ENCODE data around the gene PHYHD1. TPM values are rescaled to one million over a fixed set of nuclear protein-coding genes. Genes with fewer than 3 reads are reported as not detected.

The PHYHD1 gene
- total RNA-seq, 4 donors from 2014 or later, result 37.8 to 55.3 (median 45.8) TPM

DNA sequence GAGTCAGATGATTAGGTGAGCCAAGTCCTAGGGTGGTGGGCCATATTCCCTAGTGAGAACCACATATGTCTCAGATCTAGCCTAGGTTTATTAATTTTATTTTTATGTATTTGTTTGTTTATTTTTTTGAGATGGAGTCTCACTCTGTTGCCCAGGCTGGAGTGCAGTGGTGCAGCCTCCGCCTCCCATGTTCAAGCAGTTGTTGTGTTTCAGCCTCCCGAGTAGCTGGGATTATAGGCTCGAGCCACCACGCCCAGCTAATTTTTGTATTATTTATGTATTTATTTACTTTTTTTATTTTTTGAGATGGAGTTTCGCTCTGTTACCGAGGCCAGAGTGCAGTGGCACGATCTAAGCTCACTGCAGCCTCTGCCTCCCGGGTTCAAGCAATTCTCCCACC, 62.8 kb downstream of the PHYHD1 start:
- H3K27ac ChIP-seq, result no peak overlapping the region
- H3K36me3 ChIP-seq, result peaks cover 2 to 97% (median 35%) of the 10 kb centered on the region in 3 donors
- H3K27me3 ChIP-seq, result no peaks in the 10 kb centered on the region
- no peaks in the 10 kb centered on the region for H3K9me3 ChIP-seq
- WGBS, 2 donors, result 94 to 96% methylated on average over 8 of the region's 8 CpGs
- no peak for DNase-seq (ENCODE audit: low spot score in 2 of 2)
- peaks cover 0 to 5% (median 0%) of the 10 kb centered on the region in 4 donors for H3K4me1 ChIP-seq
- no peak overlapping the region for H3K4me3 ChIP-seq
- TF ChIP-seq EP300 (IDR thresholded peaks at IDR 0.05) (no peak), POLR2A (IDR thresholded peaks at IDR 0.05) (no peak)
- TF ChIP-seq, protein P1, sequence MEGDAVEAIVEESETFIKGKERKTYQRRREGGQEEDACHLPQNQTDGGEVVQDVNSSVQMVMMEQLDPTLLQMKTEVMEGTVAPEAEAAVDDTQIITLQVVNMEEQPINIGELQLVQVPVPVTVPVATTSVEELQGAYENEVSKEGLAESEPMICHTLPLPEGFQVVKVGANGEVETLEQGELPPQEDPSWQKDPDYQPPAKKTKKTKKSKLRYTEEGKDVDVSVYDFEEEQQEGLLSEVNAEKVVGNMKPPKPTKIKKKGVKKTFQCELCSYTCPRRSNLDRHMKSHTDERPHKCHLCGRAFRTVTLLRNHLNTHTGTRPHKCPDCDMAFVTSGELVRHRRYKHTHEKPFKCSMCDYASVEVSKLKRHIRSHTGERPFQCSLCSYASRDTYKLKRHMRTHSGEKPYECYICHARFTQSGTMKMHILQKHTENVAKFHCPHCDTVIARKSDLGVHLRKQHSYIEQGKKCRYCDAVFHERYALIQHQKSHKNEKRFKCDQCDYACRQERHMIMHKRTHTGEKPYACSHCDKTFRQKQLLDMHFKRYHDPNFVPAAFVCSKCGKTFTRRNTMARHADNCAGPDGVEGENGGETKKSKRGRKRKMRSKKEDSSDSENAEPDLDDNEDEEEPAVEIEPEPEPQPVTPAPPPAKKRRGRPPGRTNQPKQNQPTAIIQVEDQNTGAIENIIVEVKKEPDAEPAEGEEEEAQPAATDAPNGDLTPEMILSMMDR (IDR thresholded peaks at IDR 0.05), result no peak

DNA sequence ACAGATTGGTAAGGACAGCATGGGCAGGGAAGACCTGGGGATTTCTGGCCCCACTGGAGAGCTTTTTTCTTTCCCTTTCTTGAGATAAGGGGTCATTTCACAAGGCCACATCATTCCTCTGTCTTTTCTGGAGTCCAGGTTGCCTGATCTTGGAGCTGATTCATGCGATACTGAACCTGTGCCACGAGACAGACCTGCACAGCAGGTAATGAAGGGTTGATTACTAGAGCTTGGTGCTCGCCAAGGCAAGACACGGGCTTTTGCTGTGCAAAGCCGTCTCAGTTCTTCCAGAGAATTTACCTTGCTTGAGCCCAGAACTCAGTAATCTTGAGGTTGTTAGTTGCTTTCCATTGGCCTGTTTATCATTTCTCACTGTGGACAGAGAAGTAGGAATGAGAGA, 65.9 kb downstream of the PHYHD1 start:
- no peak for DNase-seq (ENCODE audit: low spot score in 2 of 2)
- Histone ChIP-seq H3K4me3 (no peak overlapping the region), H3K27me3 (no peaks in the 10 kb centered on the region), H3K27ac (peak overlapping the region in 2 of 4 donors; percentile 63 to 72), H3K36me3 (peaks cover 2 to 95% (median 23%) of the 10 kb centered on the region in 3 donors), H3K9me3 (no peaks in the 10 kb centered on the region), H3K4me1 (peaks cover 0 to 5% (median 0%) of the 10 kb centered on the region in 4 donors)
- 91 to 94% methylated on average over 5 of the region's 5 CpGs for WGBS, 2 donors
- no peak for TF ChIP-seq EP300 (IDR thresholded peaks at IDR 0.05)
- TF ChIP-seq, protein P1 (IDR thresholded peaks at IDR 0.05), result no peak
- TF ChIP-seq POLR2A (IDR thresholded peaks at IDR 0.05), result no peak

DNA sequence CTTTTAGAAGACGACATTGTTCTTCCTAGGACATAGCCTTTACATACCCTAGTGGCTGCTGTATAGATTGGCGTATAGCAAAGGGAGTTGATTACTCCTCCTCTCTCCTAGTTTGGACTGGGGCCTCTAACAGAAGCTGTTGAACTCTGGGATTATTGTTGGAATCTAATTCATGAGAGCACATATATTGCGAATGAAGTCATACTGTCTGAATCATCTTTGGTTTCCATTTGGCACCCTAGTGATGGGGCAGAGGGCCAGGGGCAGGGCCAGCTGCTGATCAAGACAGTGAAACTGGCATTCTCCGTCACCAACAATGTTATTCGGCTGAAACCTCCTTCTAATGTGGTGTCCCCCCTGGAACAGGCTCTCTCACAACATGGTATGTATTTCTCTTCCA, 67.0 kb downstream of the PHYHD1 start:
- no peaks in the 10 kb centered on the region for H3K27me3 ChIP-seq
- WGBS, 2 donors, result 47 to 58% methylated on average over 5 of the region's 5 CpGs
- peaks cover 2 to 94% (median 20%) of the 10 kb centered on the region in 3 donors for H3K36me3 ChIP-seq
- H3K9me3 ChIP-seq, result no peaks in the 10 kb centered on the region
- peak in 1 of 2 donors; percentile 51 for TF ChIP-seq EP300 (IDR thresholded peaks at IDR 0.05)
- TF ChIP-seq, protein P1 (IDR thresholded peaks at IDR 0.05), result no peak
- H3K4me1 ChIP-seq, result peaks cover 0 to 5% (median 0%) of the 10 kb centered on the region in 4 donors
- H3K27ac ChIP-seq, result peak overlapping the region in 3 of 4 donors; percentile 63 to 80 (median 72)
- peak overlapping the region in 1 of 4 donors; percentile 4 for H3K4me3 ChIP-seq
- DNase-seq (ENCODE audit: low spot score in 2 of 2), result no peak

Other genes with a start within 250 kb of the PHYHD1 start
- gene SET, start 231.8 kb upstream of the PHYHD1 start, total RNA-seq, result 100 to 1,000 TPM; 143 to 156 (median 145) TPM
- gene PKN3, start 218.5 kb upstream of the PHYHD1 start, total RNA-seq, result 10 to 100 TPM in 2 of 4 donors, 1 to 10 TPM in 2; 6.6 to 17.1 (median 8.9) TPM
- gene ZDHHC12, start 196.9 kb upstream of the PHYHD1 start, total RNA-seq, result 10 to 100 TPM; 13.2 to 34.1 (median 25.3) TPM
- 10 to 100 TPM; 45.8 to 68.6 (median 61.3) TPM for gene ZER1, start 149.1 kb upstream of the PHYHD1 start, total RNA-seq
- 10 to 100 TPM; 15.1 to 23.7 (median 17.9) TPM for gene TBC1D13, start 133.7 kb upstream of the PHYHD1 start, total RNA-seq
- gene ENDOG, start 102.5 kb upstream of the PHYHD1 start, total RNA-seq, result 10 to 100 TPM; 22.8 to 53.1 (median 48.8) TPM
- 10 to 100 TPM; 26.4 to 71.7 (median 39.0) TPM for gene SPOUT1, start 91.2 kb upstream of the PHYHD1 start, total RNA-seq
- 1 to 10 TPM; 7.4 to 9.0 (median 8.6) TPM for gene KYAT1, start 39.0 kb upstream of the PHYHD1 start, total RNA-seq
- 10 to 100 TPM; 65.1 to 94.7 (median 81.1) TPM for gene LRRC8A, start 38.8 kb upstream of the PHYHD1 start, total RNA-seq
- 10 to 100 TPM in 3 of 4 donors, 1 to 10 TPM in 1; 9.4 to 13.1 (median 12.3) TPM for gene DOLK, start 26.6 kb downstream of the PHYHD1 start, total RNA-seq
- 10 to 100 TPM; 22.9 to 76.5 (median 43.5) TPM for gene NUP188, start 26.7 kb downstream of the PHYHD1 start, total RNA-seq
- gene SH3GLB2, start 107.3 kb downstream of the PHYHD1 start, total RNA-seq, result 100 to 1,000 TPM; 117 to 175 (median 129) TPM
- gene MIGA2, start 115.6 kb downstream of the PHYHD1 start, total RNA-seq, result 10 to 100 TPM; 25.3 to 56.7 (median 34.2) TPM
- 10 to 100 TPM in 1 of 4 donors, 1 to 10 TPM in 3; 4.7 to 12.0 (median 6.7) TPM for gene DOLPP1, start 160.1 kb downstream of the PHYHD1 start, total RNA-seq
- gene CRAT, start 189.8 kb downstream of the PHYHD1 start, total RNA-seq, result 10 to 100 TPM; 42.7 to 81.8 (median 63.2) TPM
- gene PTPA, start 190.4 kb downstream of the PHYHD1 start, total RNA-seq, result 10 to 100 TPM; 38.0 to 50.1 (median 44.0) TPM

Data from tibial nerve (tissue), 4 donors.